ENCODE measurements around the gene MAGI2. TPM values are rescaled to one million over a fixed set of nuclear protein-coding genes. Genes with fewer than 3 reads are reported as not detected.

Gene MAGI2
- total and polyA plus RNA-seq, 2 donors (not counting 3 experiments of a cell fraction or from before 2014, with no cell fraction given) = 0.28 to 6.0 TPM

DNA sequence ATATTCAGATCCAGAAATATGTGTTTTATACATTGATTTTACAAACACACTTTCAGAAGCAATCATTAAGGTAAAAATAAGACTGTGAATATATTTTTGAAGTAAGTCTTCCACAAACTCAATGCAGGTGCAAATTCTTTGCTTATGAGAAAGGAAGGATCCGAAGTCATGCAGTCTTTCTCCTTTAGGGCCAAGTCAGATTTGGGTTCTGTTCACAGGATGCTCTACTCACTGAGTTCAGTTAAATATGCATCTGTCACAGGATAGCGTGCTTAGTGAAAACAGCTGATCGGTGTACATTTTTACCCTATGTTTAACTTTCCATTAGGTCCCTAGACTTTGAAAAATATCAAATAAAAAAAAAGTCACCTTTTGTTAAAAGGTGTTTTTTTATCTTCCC is 1046.4 kb downstream of the MAGI2 start:
- intact Hi-C loops (cut with micrococcal nuclease) (no loop called here), dilution Hi-C loops (cut with MboI; ENCODE audit: extremely low pct_ligation_motif_present, low sequenced_read_pairs) (no loop called here)
- Histone ChIP-seq H3K4me2 (ENCODE audit: insufficient read depth, low read length) (no peak overlapping the region), H2AFZ (ENCODE audit: low read depth, low read length) (no peak overlapping the region), H3K36me3 (ENCODE audit: control insufficient read depth in 2 of 2, extremely low read depth in 1 of 2, insufficient read depth in 2 of 2, low read length in 2 of 2) (no peaks in the 10 kb centered on the region), H3K9me1 (replicated peaks; ENCODE audit: control insufficient read depth, extremely low read depth, insufficient read depth, low read length) (no peaks in the 10 kb centered on the region), H3K4me3 (replicated peaks in 1 of 3; ENCODE audit: insufficient read depth in 1 of 3, low read depth in 1 of 3, low read length in 3 of 3) (no peak overlapping the region), H3K4me1 (ENCODE audit: control insufficient read depth, extremely low read depth, insufficient read depth, low read length) (no peaks in the 10 kb centered on the region), H3K27me3 (ENCODE audit: control insufficient read depth in 2 of 2, insufficient read depth in 2 of 2, low read length in 2 of 2) (no peaks in the 10 kb centered on the region), H4K20me1 (replicated peaks; ENCODE audit: control insufficient read depth, extremely low read depth, insufficient read depth, low read length) (no peaks in the 10 kb centered on the region), H3K9me3 (replicated peaks; ENCODE audit: control insufficient read depth, insufficient read depth, low read length) (no peaks in the 10 kb centered on the region), H3K9ac (replicated peaks; ENCODE audit: extremely low read depth, insufficient read depth, low read length) (no peak overlapping the region), H3K79me2 (ENCODE audit: control insufficient read depth, insufficient read depth, low read length) (no peaks in the 10 kb centered on the region), H3K27ac (ENCODE audit: insufficient read depth, low read depth, low read length) (no peak overlapping the region)
- no TSS peak for BruUV-seq (replicated peaks)
- ChIA-PET CTCF (no interaction called here), POLR2A (no interaction called here)
- FAIRE-seq = no peak
- DNase-seq (ENCODE audit: low read depth, low spot score) = no peak
- TF ChIP-seq POLR2A (IDR thresholded peaks at IDR 0.05; ENCODE audit: low read depth, low read length) = no peak
- TF ChIP-seq POLR2AphosphoS5 (IDR thresholded peaks at IDR 0.05; ENCODE audit: insufficient read depth, low read depth, low read length) = no peak

DNA sequence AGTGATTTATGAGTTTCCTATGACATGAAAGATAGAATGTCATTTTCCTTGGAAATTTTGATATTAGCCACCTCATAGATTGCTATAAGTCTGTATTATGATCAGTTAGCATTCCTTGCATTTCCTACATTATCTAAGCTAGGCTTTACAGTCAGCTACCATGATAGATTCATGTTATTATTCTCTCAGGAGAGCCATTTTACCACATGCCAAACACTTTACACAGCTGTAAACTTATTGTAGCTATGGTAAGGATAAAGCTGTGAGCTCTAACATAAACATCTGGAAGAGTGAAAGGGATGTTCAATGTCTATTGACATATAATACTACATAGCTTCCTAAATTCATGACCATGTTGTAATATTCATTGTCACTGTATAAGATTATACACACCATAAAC is 1046.9 kb downstream of the MAGI2 start:
- DNase-seq (ENCODE audit: low read depth, low spot score) = no peak
- Histone ChIP-seq H3K27ac (ENCODE audit: insufficient read depth, low read depth, low read length) (no peak overlapping the region), H3K27me3 (ENCODE audit: control insufficient read depth in 2 of 2, insufficient read depth in 2 of 2, low read length in 2 of 2) (no peaks in the 10 kb centered on the region), H4K20me1 (replicated peaks; ENCODE audit: control insufficient read depth, extremely low read depth, insufficient read depth, low read length) (no peaks in the 10 kb centered on the region), H3K9ac (replicated peaks; ENCODE audit: extremely low read depth, insufficient read depth, low read length) (no peak overlapping the region), H3K4me3 (replicated peaks in 1 of 3; ENCODE audit: insufficient read depth in 1 of 3, low read depth in 1 of 3, low read length in 3 of 3) (no peak overlapping the region), H3K79me2 (ENCODE audit: control insufficient read depth, insufficient read depth, low read length) (no peaks in the 10 kb centered on the region), H3K9me1 (replicated peaks; ENCODE audit: control insufficient read depth, extremely low read depth, insufficient read depth, low read length) (no peaks in the 10 kb centered on the region), H2AFZ (ENCODE audit: low read depth, low read length) (no peak overlapping the region), H3K4me2 (ENCODE audit: insufficient read depth, low read length) (no peak overlapping the region), H3K36me3 (ENCODE audit: control insufficient read depth in 2 of 2, extremely low read depth in 1 of 2, insufficient read depth in 2 of 2, low read length in 2 of 2) (no peaks in the 10 kb centered on the region), H3K4me1 (ENCODE audit: control insufficient read depth, extremely low read depth, insufficient read depth, low read length) (no peaks in the 10 kb centered on the region), H3K9me3 (replicated peaks; ENCODE audit: control insufficient read depth, insufficient read depth, low read length) (no peaks in the 10 kb centered on the region)
- POLR2A ChIA-PET = no interaction called here
- TF ChIP-seq, protein P1, sequence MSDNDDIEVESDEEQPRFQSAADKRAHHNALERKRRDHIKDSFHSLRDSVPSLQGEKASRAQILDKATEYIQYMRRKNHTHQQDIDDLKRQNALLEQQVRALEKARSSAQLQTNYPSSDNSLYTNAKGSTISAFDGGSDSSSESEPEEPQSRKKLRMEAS (IDR thresholded peaks at IDR 0.05; ENCODE audit: insufficient read depth, insufficient read length) = no peak
- TF ChIP-seq FOS (IDR thresholded peaks at IDR 0.05; ENCODE audit: borderline replicate concordance, insufficient read depth, low read length) = no peak
- TF ChIP-seq POLR2A (IDR thresholded peaks at IDR 0.05; ENCODE audit: low read depth, low read length) = no peak
- TF ChIP-seq MYC (IDR thresholded peaks at IDR 0.05; ENCODE audit: low read depth, low read length) = no peak
- no peak for TF ChIP-seq JUN (IDR thresholded peaks at IDR 0.05; ENCODE audit: borderline replicate concordance, insufficient read depth, insufficient read length, low read depth)
- CTCF ChIA-PET = no interaction called here
- intact Hi-C loops (cut with micrococcal nuclease) = no loop called here
- dilution Hi-C loops (cut with MboI; ENCODE audit: extremely low pct_ligation_motif_present, low sequenced_read_pairs) = no loop called here
- no TSS peak for BruUV-seq (replicated peaks)
- no peak for FAIRE-seq
